ENCODE data around the gene KCTD13.
"Not testable (repeated sequence)": the region's sequence is repeated elsewhere in the genome, so short reads cannot be mapped to it uniquely, and the experiment has no call there.

Gene KCTD13

DNA sequence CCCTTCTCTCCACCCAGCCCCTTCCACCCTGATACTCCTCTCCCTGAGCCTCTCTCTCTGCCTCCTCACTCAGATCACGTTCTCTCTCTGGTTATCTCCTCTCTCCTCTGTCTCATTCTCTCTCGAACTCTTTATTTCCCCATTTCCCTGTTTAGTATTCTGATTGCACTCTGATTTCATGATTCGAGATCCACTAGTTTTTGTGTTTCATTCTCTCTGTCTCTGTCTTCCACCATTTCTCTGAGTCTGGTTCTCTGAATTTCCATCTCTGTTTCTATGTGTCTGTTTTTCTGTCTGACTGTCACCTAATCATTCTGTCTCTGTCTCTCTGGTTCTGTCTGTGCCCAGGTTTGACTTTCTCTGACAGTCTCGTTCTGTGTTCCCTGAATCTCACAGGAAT is 28.7 kb downstream of the KCTD13 start:
- H3K36me3 Mint-ChIP-seq (ENCODE audit: insufficient read depth) = no peaks in the 10 kb centered on the region
- H3K4me1 Mint-ChIP-seq (ENCODE audit: low read depth in 2 of 2) = peaks cover 1 to 6% of the 10 kb centered on the region in 2 donors
- H3K4me3 Mint-ChIP-seq = no peak overlapping the region

DNA sequence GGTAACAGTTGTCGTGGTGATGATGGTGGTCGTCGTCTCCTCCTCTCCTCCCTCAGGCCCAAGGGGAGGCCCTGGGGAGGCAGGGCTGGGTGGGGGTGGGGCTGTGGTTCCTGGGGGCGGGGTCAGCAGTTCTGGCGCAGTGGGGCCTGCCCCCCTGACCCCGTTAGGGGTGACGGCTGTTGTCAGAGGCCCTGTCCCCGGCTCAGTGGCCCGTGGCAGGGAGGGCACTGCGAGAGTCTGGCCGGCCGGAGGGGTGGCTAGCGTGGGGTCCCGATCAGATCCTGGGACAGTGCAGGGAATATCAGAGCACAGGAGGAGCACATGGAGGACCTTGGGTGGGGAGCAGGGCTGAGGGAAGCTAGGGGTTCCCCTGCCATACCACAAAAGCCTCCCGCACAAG is 29.2 kb downstream of the KCTD13 start:
- ATAC-seq (replicated peaks) = no peak
- H3K4me3 Mint-ChIP-seq = no peak overlapping the region
- peaks cover 1 to 6% of the 10 kb centered on the region in 2 donors for H3K4me1 Mint-ChIP-seq (ENCODE audit: low read depth in 2 of 2)
- no peaks in the 10 kb centered on the region for H3K36me3 Mint-ChIP-seq (ENCODE audit: insufficient read depth)
- no peaks in the 10 kb centered on the region for H3K9me3 Mint-ChIP-seq
- peaks cover 36 to 70% of the 10 kb centered on the region in 2 donors for H3K27me3 Mint-ChIP-seq
- DNase-seq = no peak
- H3K27ac Mint-ChIP-seq = no peak overlapping the region

More for the DNA sequence above, 28.7 kb downstream of the KCTD13 start:
- ATAC-seq (replicated peaks) (no peak), DNase-seq (no peak)
- no peak overlapping the region for H3K27ac Mint-ChIP-seq
- no peaks in the 10 kb centered on the region for H3K9me3 Mint-ChIP-seq
- peaks cover 36 to 65% of the 10 kb centered on the region in 2 donors for H3K27me3 Mint-ChIP-seq

DNA sequence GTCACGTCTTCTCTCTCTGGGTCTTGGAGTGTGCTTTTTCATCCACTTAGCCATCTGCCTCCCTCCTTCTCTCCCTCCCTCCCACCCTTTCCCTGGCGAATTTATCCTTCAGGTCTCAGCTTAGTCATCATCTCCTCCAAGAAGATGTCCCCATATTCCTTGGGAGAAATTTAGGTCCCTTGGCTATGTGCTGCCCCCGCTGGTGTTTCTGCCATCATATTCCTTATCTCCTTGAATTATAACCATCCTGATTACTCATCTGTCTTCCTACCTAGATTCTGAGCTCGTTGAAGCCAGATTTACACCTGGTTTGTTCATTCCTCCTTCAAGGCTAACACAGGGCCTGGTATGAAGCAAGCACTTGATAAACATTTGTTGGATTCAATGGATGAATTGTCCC is 31.7 kb downstream of the KCTD13 start:
- no peaks in the 10 kb centered on the region for H3K4me1 Mint-ChIP-seq (ENCODE audit: low read depth in 2 of 2)
- no peaks in the 10 kb centered on the region for H3K36me3 Mint-ChIP-seq (ENCODE audit: insufficient read depth)
- H3K27me3 Mint-ChIP-seq = peaks cover 36 to 62% of the 10 kb centered on the region in 2 donors
- ATAC-seq (replicated peaks) (no peak), DNase-seq (no peak)
- no peak overlapping the region for H3K27ac Mint-ChIP-seq
- no peaks in the 10 kb centered on the region for H3K9me3 Mint-ChIP-seq
- H3K4me3 Mint-ChIP-seq = no peak overlapping the region

DNA sequence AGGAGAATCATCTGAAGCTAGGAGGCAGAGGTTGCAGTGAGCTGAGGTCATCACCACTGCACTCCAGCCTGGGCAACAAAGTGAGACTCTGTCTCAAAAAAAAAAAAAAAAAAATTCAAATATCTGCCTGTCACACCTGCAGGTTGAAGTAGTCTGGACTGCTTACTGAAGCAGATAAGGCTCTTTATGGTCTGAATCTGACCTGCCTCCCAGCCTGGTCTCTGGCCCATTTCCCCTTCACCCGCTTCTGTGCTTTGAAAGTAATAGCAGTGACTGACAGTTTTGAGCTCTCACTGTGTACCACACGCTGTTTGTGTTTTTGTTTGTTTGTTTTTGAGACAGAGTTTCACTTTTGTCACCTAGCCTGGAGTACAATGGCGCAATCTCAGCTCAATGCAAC is 32.5 kb downstream of the KCTD13 start:
- Mint-ChIP-seq H3K36me3 (ENCODE audit: insufficient read depth) (no peaks in the 10 kb centered on the region), H3K27me3 (peaks cover 32 to 62% of the 10 kb centered on the region in 2 donors)
- no peak for ATAC-seq (replicated peaks)

DNA sequence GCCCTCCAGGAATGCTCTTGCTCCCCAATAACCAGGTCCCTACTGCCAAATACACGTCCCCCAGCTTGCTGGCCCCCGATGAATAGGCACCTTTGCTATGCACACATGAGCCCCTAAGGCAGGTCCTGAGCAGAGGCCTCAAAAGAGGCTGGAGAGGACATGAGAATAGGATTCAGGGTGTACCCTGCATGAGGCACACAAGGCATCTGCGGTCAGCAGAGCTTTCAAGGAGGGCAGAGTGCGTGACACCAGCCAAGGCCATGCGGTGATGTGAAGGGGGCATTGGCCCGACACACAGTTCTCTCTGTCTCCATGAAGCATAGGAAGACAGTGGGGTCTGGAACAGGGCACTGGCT is 33.6 kb downstream of the KCTD13 start:
- ATAC-seq (replicated peaks) (no peak), DNase-seq (no peak)
- Mint-ChIP-seq H3K27me3 (peaks cover 21 to 54% of the 10 kb centered on the region in 2 donors), H3K36me3 (ENCODE audit: insufficient read depth) (no peaks in the 10 kb centered on the region), H3K4me3 (no peak overlapping the region), H3K27ac (no peak overlapping the region), H3K4me1 (ENCODE audit: low read depth in 2 of 2) (no peaks in the 10 kb centered on the region), H3K9me3 (no peaks in the 10 kb centered on the region)

More for the DNA sequence above, 32.5 kb downstream of the KCTD13 start:
- no peaks in the 10 kb centered on the region for H3K9me3 Mint-ChIP-seq
- no peak overlapping the region for H3K27ac Mint-ChIP-seq
- H3K4me3 Mint-ChIP-seq = no peak overlapping the region
- no peaks in the 10 kb centered on the region for H3K4me1 Mint-ChIP-seq (ENCODE audit: low read depth in 2 of 2)
- no peak for DNase-seq

DNA sequence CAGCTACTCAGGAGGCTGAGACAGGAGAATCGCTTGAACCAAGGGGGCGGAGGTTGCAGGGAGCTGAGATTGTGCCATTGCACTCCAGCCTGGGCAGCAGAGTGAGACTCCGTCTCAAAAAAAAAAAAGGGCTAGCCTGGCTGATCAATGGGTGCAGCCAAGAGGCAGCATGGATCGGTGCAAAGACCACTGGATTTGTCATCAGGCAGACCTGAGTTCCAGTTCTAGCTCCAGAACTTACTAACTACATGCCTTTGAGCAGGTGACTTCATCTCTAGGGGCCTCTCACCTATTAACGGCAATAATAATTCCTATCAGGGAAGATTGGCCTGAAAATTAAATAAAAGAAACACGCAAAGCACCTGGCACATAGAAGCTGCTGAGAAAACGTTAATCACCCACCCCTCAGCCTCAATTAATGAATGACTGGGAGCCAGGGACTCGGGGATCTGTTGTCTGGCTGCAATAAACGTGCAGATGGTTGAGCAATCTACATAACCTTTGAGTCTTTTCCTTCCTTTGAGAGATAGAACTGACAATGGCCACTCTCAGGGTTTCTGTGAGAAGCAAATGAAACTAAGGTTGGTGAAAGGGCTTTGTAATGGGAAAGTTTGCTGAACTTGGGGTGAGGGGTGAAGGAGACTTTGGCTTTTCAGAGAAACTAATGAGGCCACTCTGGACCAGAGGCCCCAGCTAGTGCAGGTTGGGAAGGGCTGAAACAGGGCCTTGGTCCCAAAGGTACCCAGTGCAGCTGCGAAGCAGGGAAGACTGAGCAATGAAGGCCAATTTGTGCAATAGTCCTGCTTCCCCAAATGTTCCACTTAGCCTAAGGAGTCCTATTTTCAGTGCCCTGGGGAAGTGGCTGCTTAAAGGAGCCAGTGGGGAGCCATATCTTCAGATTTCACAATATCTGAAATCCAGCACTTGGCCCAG is 34.2 kb downstream of the KCTD13 start:
- ATAC-seq (replicated peaks) = no peak
- DNase-seq = no peak
- Mint-ChIP-seq H3K4me3 (no peak overlapping the region), H3K4me1 (ENCODE audit: low read depth in 2 of 2) (no peaks in the 10 kb centered on the region), H3K9me3 (no peaks in the 10 kb centered on the region), H3K27ac (no peak overlapping the region), H3K27me3 (peaks cover 15 to 48% of the 10 kb centered on the region in 2 donors), H3K36me3 (ENCODE audit: insufficient read depth) (no peaks in the 10 kb centered on the region)

DNA sequence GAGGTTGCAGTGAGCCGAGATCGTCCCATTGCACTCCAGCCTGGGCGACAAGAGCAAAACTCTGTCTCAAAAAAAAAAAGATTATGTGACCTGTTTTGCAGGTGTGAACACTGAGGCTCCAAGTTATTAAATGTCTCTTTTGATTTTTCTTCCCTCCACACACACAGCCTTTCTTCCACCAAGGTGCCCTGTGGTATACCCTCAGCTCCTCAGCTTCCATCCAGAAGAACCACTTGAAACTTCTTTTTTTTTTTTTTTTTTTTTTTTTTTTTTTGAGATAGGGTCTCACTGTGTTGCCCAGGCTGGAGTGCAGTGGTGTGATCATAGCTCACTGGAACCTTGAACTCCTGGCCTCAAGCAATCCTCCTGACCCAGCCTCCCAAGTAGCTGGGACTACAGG is 36.7 kb downstream of the KCTD13 start:
- H3K27ac Mint-ChIP-seq; H3K4me1 Mint-ChIP-seq (ENCODE audit: low read depth in 2 of 2); ATAC-seq (replicated peaks); H3K36me3 Mint-ChIP-seq (ENCODE audit: insufficient read depth); H3K4me3 Mint-ChIP-seq; DNase-seq; H3K9me3 Mint-ChIP-seq: not testable (repeated sequence)
- peaks cover 0 to 32% of the 10 kb centered on the region in 2 donors for H3K27me3 Mint-ChIP-seq

DNA sequence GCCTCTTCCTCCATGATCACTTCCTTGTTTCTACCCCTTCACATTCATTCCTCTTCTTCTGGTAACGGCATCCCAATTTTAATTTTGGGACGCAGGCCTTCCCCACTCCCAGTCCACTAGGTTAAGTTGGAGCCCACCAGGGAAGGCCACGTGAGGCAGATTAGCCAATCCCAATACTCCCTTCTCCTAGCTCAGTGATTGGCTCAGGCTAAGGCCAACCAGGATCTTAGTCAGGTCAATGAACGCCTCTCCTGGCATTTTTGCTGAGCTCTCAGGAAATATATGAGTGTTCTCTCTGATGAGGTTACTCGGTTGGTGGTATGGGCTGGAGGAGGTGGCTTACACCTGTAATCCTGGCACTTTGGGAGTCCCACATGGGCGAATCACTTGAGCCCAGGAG is 42.0 kb downstream of the KCTD13 start:
- DNase-seq (no peak), ATAC-seq (replicated peaks) (no peak)
- H3K4me1 Mint-ChIP-seq (ENCODE audit: low read depth in 2 of 2) = no peaks in the 10 kb centered on the region
- H3K36me3 Mint-ChIP-seq (ENCODE audit: insufficient read depth) = peaks cover 3% of the 10 kb centered on the region
- H3K9me3 Mint-ChIP-seq = no peaks in the 10 kb centered on the region
- peaks cover 19 to 54% of the 10 kb centered on the region in 2 donors for H3K27me3 Mint-ChIP-seq
- no peak overlapping the region for H3K27ac Mint-ChIP-seq
- no peak overlapping the region for H3K4me3 Mint-ChIP-seq

DNA sequence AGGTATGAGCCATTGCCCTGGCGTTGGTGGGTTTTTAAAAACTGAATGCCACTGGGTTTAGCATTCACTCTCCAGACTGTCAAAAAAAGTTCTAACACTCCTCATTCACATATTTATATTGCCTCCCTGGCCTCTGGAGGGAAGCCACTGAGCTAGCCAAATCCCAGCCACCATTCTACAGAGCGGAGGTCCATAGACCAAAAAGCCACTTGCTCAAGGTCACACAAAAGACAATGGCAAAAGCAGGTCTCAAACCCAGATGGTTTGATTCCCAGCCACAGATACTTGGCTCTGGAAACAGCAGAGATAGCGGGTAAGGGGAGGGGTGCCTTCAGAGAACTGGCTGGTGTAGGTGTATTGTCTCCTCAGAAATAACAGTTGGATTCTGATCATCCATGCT is 45.0 kb downstream of the KCTD13 start:
- Mint-ChIP-seq H3K4me1 (ENCODE audit: low read depth in 2 of 2) (peaks cover 17 to 21% of the 10 kb centered on the region in 2 donors), H3K4me3 (no peak overlapping the region), H3K27me3 (peaks cover 38 to 73% of the 10 kb centered on the region in 2 donors), H3K36me3 (ENCODE audit: insufficient read depth) (peaks cover 7% of the 10 kb centered on the region), H3K27ac (no peak overlapping the region), H3K9me3 (peaks cover 0 to 6% of the 10 kb centered on the region in 2 donors)
- DNase-seq (no peak), ATAC-seq (replicated peaks) (no peak)

DNA sequence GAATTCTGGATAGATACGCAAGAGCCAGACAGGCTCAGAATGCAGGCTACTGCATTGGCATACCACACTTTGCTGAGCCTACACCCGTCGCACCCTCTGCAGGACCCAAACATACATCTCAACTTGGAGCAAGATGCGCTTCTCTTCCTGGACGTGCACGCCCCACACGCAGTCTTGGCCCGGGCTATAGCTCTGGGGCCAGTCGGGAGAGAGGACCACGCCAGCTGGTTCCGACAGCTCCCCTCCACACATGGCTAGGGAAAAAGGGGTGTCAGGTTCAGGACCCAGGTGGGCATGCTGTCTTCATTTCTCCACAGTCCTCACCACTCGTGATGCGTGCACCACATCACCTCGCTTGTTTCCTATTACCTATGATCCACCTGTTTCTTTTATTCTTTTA is 47.9 kb downstream of the KCTD13 start:
- DNase-seq (no peak), ATAC-seq (replicated peaks) (no peak)
- peaks cover 0 to 6% of the 10 kb centered on the region in 2 donors for H3K9me3 Mint-ChIP-seq
- peaks cover 37 to 61% of the 10 kb centered on the region in 2 donors for H3K27me3 Mint-ChIP-seq
- H3K27ac Mint-ChIP-seq = no peak overlapping the region
- H3K4me1 Mint-ChIP-seq (ENCODE audit: low read depth in 2 of 2) = peaks cover 20 to 24% of the 10 kb centered on the region in 2 donors
- peaks cover 10% of the 10 kb centered on the region for H3K36me3 Mint-ChIP-seq (ENCODE audit: insufficient read depth)
- H3K4me3 Mint-ChIP-seq = peak overlapping the region; percentile 69 to 70

DNA sequence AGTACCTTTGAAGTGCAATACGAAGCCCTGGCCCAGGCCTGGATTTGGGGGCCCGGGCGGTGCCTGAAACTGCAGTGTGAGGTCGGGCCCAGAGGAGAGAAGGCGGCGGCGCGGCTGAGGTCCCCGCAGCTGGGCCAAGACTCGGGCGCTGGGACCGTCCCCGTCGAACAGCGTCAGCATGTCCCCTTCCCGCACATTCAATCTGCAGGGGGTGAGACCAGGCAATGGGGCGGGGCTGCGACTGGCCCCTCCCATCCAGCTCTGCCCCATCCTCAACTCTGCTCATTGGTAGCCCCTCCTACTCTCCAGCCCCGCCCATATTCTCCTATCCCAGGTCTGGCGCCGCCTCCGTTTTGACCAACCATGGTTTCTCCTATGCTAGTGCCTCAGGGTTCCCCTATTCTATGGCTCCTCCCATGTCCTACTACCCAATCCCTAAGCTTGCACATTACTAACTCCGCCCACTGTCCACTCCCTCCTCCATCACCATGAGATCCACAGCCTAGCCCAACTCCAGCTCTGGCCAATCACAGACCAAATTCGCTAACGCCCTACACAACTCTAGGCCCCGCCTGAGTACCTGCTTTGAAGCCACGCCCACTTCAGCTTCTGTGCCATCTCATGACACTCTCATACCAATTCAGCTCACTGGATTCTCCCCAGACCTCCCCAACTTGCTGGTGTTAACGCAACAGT is 48.6 kb downstream of the KCTD13 start:
- Mint-ChIP-seq H3K9me3 (peaks cover 0 to 6% of the 10 kb centered on the region in 2 donors), H3K4me1 (ENCODE audit: low read depth in 2 of 2) (peaks cover 20 to 24% of the 10 kb centered on the region in 2 donors), H3K27ac (peak overlapping the region in 1 of 2 donors; percentile 76), H3K27me3 (peaks cover 30 to 54% of the 10 kb centered on the region in 2 donors), H3K4me3 (peak overlapping the region; percentile 69 to 70), H3K36me3 (ENCODE audit: insufficient read depth) (peaks cover 10% of the 10 kb centered on the region)
- ATAC-seq (replicated peaks) (peak; percentile 66), DNase-seq (peak in 2 of 3 experiments; percentile 15 to 23)

DNA sequence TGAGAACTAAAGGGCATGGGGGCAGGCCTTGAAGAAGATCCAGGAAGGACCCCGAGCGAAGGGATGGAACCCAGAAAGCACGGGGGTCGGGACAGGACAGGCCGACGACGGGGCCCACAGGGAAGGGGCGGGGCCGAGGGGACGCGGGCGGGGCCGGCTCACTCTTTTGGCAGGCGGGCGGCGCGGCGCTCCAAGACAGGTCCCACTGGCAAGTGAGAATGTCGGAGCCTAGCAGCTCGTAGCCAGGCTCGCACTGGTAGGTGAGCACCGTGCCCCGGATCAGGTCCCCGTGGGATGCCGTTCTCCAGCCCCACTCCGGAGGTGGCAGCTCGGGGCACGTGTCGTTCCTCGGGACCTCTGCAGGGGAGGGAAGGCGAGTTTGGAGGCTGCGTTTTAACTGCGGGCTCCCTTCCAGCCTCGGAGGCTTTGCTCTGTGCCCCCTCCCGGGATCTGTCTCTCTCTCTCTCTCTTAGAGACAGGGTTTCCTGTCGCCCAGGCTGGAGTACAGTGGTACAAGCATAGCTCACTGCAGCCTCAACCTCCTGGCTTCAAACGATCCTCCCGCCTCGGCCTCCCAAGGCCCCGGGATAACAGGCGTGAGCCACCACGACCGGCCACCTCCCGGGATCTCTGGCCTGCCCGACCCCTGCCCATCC is 49.3 kb downstream of the KCTD13 start:
- Mint-ChIP-seq H3K27ac (peak overlapping the region in 1 of 2 donors; percentile 76), H3K36me3 (ENCODE audit: insufficient read depth) (peaks cover 10% of the 10 kb centered on the region), H3K4me1 (ENCODE audit: low read depth in 2 of 2) (peaks cover 20 to 24% of the 10 kb centered on the region in 2 donors), H3K4me3 (peak overlapping the region; percentile 69 to 70), H3K9me3 (peaks cover 0 to 6% of the 10 kb centered on the region in 2 donors), H3K27me3 (peaks cover 30 to 54% of the 10 kb centered on the region in 2 donors)
- ATAC-seq (replicated peaks) (peak; percentile 59), DNase-seq (peak in 2 of 3 experiments; percentile 16 to 18)

DNA sequence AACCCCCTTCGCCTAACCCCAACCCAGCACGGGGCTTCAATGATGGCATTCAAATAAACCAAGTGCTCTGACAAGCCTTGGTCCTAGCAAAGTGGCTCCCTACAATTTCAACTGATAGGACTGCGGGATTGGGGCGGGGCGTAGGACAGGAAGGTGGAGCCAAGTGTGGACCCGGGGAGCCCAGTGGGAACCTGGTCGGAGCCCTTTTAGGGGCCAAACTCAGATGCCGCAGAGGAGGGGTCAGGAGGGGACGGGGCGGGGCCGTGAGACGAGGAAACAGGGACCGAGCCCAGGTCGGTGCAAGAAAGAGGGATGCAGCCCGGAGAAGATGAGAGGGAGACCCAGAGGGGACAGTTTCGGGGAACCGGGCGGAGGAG is 49.8 kb downstream of the KCTD13 start:
- Mint-ChIP-seq H3K36me3 (ENCODE audit: insufficient read depth) (peaks cover 10% of the 10 kb centered on the region), H3K27ac (no peak overlapping the region), H3K27me3 (peaks cover 30 to 51% of the 10 kb centered on the region in 2 donors), H3K4me3 (peak overlapping the region; percentile 69 to 70), H3K4me1 (ENCODE audit: low read depth in 2 of 2) (peaks cover 20 to 24% of the 10 kb centered on the region in 2 donors), H3K9me3 (peaks cover 0 to 6% of the 10 kb centered on the region in 2 donors)
- no peak for DNase-seq
- ATAC-seq (replicated peaks) = peak; percentile 12

Data from effector memory CD8-positive, alpha-beta T cell (primary cell).